ENCODE data around the gene ITGB3. TPM values are rescaled to one million over a fixed set of nuclear protein-coding genes. Genes with fewer than 3 reads are reported as not detected.

The ITGB3 gene
- total and polyA plus RNA-seq, 2 of the 4 experiments (the other 2 are of a cell fraction), result 9.8 to 17.6 TPM

DNA sequence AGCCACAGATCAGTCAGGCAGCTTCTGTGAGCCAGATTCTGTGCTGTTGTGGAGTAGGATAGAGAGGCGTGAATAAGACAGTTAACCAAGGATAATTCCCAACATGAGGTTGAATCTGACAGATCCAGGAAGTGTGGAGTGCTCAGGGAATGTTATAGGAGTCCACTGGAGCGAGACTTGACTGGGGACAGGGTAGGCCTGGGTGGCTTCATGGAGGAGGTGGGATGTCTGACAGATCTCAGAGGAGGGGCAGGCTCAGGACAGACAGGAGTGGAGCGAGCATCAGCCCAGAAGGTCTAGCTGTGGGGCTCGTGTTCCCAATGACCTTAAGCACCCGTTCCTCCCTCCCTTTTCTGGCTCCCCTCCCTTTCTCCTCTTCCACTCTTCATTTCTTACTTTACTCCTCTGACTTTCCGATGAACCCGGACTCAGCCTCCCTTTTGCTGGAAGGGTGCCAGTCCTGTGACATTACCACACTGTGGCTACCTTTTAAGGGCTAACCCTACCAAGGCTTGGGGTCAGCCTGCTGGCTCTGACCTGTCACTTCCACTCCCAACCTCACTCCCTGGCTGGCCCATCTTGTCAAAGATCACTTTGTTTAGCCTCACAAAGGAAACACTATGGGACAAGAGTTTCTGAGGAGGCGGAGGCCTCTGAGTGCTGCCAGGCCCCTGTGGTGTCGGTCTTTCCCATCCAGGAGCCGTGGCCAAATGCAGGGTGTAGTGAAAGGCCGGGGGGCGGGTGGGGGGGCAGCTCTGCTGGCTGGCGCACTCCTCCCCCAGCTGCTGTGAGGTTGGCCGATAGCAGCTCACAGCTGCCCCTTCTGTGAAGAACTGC lies 41.6 kb downstream of the ITGB3 start (continued):
- TF ChIP-seq CHD1 (IDR thresholded peaks at IDR 0.05; ENCODE audit: low read depth, low read length), result no peak

- Histone ChIP-seq H2BK20ac (ENCODE audit: low read depth, low read length) (no peak overlapping the region), H2BK5ac (ENCODE audit: low read depth, low read length, poor library complexity, severe bottlenecking) (no peak overlapping the region), H2AK5ac (ENCODE audit: low read depth, low read length) (peak overlapping the region; percentile 63), H3K4me1 (ENCODE audit: control insufficient read depth, insufficient read depth, low read length) (peaks cover 7% of the 10 kb centered on the region), H2BK15ac (ENCODE audit: low read depth, low read length) (0 out of 3 replicates have a peak overlapping the region, but pooled peaks have one; percentile 61), H4K20me1 (ENCODE audit: insufficient read depth, low read length) (no peaks in the 10 kb centered on the region), H3K36me3 (ENCODE audit: control insufficient read depth, insufficient read depth, low read length) (peaks cover 45% of the 10 kb centered on the region), H3K4me3 (ENCODE audit: insufficient read depth, low read depth, low read length) (no peak overlapping the region), H3K9ac (ENCODE audit: low read depth, low read length) (no peak overlapping the region), H3K9me3 (ENCODE audit: control insufficient read depth, insufficient read depth, low read length) (no peaks in the 10 kb centered on the region), H4K91ac (ENCODE audit: insufficient read depth, low read depth, low read length) (no peak overlapping the region), H2AK9ac (replicated peaks; ENCODE audit: low read depth, low read length, poor library complexity) (no peak overlapping the region), H3K27ac (ENCODE audit: insufficient read depth, low read length) (no peak overlapping the region), H2AFZ (replicated peaks; ENCODE audit: low read length, poor library complexity) (no peak overlapping the region), H3K14ac (replicated peaks; ENCODE audit: low read depth, low read length) (peak overlapping the region; percentile 3; the same call in 1 of the 2 replicates), H3K79me1 (ENCODE audit: low read depth in 1 of 2, low read length in 2 of 2) (peaks cover 4 to 11% of the 10 kb centered on the region in 2 experiments; a peak in 3 of 4 replicates), H3K23ac (ENCODE audit: low read depth, low read length) (no peak overlapping the region), H2BK120ac (ENCODE audit: low read depth, low read length) (no peak overlapping the region), H3K4ac (ENCODE audit: low read depth, low read length) (peak overlapping the region; percentile 25; the same call in 1 of the 2 replicates), H3K4me2 (ENCODE audit: low read depth, low read length) (no peak overlapping the region), H4K8ac (ENCODE audit: low read depth in 2 of 2, low read length in 2 of 2) (no peak overlapping the region), H4K5ac (ENCODE audit: low read depth, low read length) (no peak overlapping the region; the same call in 1 of the 2 replicates), H3K27me3 (ENCODE audit: control insufficient read depth, insufficient read depth, low read length) (no peaks in the 10 kb centered on the region), H3K56ac (ENCODE audit: extremely low read depth, insufficient read depth, low read length) (no peak overlapping the region), H3K18ac (ENCODE audit: low read depth, low read length) (no peak overlapping the region), H3K9me1 (ENCODE audit: insufficient read depth, low read length) (peaks cover 24% of the 10 kb centered on the region)
- DNase-seq (no peak), ATAC-seq (ENCODE audit: low read depth) (no peak)
- 92% methylated on average over 2 of the region's 6 CpGs; no CpG with 5 or more reads in 1 of the 2 experiments for WGBS, 2 experiments (ENCODE audit: extremely low coverage in 2 of 2, insufficient read length in 1 of 2)
- intact Hi-C loops (cut with micrococcal nuclease), result loop anchor here (2.0 kb wide), 1 partner anchor 29 kb away; no protein-coding TSS in a partner anchor
- POLR2A ChIA-PET (ENCODE audit: unreplicated experiment), result no interaction called here
- dilution Hi-C loops (cut with HindIII; ENCODE audit: low sequenced_read_pairs, unreplicated experiment), result no loop called here
- no peak for TF ChIP-seq USF2 (IDR thresholded peaks at IDR 0.05; ENCODE audit: low read depth, low read length)
- TF ChIP-seq RAD21 (IDR thresholded peaks at IDR 0.05; ENCODE audit: low read length), result no peak
- TF ChIP-seq, protein P1, sequence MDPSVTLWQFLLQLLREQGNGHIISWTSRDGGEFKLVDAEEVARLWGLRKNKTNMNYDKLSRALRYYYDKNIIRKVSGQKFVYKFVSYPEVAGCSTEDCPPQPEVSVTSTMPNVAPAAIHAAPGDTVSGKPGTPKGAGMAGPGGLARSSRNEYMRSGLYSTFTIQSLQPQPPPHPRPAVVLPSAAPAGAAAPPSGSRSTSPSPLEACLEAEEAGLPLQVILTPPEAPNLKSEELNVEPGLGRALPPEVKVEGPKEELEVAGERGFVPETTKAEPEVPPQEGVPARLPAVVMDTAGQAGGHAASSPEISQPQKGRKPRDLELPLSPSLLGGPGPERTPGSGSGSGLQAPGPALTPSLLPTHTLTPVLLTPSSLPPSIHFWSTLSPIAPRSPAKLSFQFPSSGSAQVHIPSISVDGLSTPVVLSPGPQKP (IDR thresholded peaks at IDR 0.05; ENCODE audit: borderline replicate concordance, low read depth, low read length), result no peak
- no peak for TF ChIP-seq MAFK (IDR thresholded peaks at IDR 0.05; ENCODE audit: low read depth, low read length)
- TF ChIP-seq BHLHE40 (IDR thresholded peaks at IDR 0.05; ENCODE audit: low read depth, low read length), result no peak
- TF ChIP-seq CHD1 (IDR thresholded peaks at IDR 0.05; ENCODE audit: low read depth, low read length), result no peak
- TF ChIP-seq MXI1 (IDR thresholded peaks at IDR 0.05; ENCODE audit: borderline replicate concordance, low read depth, low read length), result no peak
- in situ Hi-C loops (cut with MboI; ENCODE audit: low sequenced_read_pairs), result no loop called here
- BruUV-seq (replicated peaks), result no TSS peak
- CTCF ChIA-PET, result no interaction called here
These were observed 42.2 kb downstream of the ITGB3 start for GRCh38 chr17:47295874-47296255.
